Measurements from ENCODE around the gene WDR27.
"Not testable (repeated sequence)": the region's sequence is repeated elsewhere in the genome, so short reads cannot be mapped to it uniquely, and the experiment has no call there.

The WDR27 gene

GRCh38 chr6:169445227-169445626, 256.6 kb downstream of the WDR27 start:
- Histone ChIP-seq H3K27ac (ENCODE audit: low read length, poor library complexity, severe bottlenecking) (no peak overlapping the region), H2BK12ac (ENCODE audit: low read length in 2 of 2) (no peak overlapping the region), H4K91ac (ENCODE audit: low read length) (no peak overlapping the region), H3K27me3 (ENCODE audit: control insufficient read depth in 1 of 2, insufficient read depth in 1 of 2, low read length in 2 of 2) (no peaks in the 10 kb centered on the region), H2BK5ac (ENCODE audit: low read depth, low read length, poor library complexity, severe bottlenecking) (no peak overlapping the region), H3K4me3 (ENCODE audit: insufficient read depth in 1 of 2, low read depth in 1 of 2, low read length in 2 of 2) (no peak overlapping the region), H3K14ac (ENCODE audit: low read length in 2 of 2) (no peak overlapping the region), H3K36me3 (ENCODE audit: control insufficient read depth in 1 of 2, insufficient read depth in 2 of 2, low read depth in 1 of 2, low read length in 2 of 2) (no peaks in the 10 kb centered on the region), H2BK120ac (ENCODE audit: low read depth, low read length) (no peak overlapping the region), H2BK15ac (ENCODE audit: low read depth, poor library complexity, severe bottlenecking) (no peak overlapping the region), H2AK5ac (ENCODE audit: low read length, severe bottlenecking) (no peak overlapping the region), H3K9ac (ENCODE audit: low read length) (no peak overlapping the region), H3K79me1 (replicated peaks; ENCODE audit: low read length, poor library complexity, severe bottlenecking) (no peaks in the 10 kb centered on the region), H3K23ac (ENCODE audit: low read length in 2 of 2) (no peak overlapping the region), H3K18ac (ENCODE audit: low read depth in 1 of 2, low read length in 2 of 2) (no peak overlapping the region), H3K4me1 (ENCODE audit: control insufficient read depth, insufficient read depth, low read depth, low read length) (peaks cover 13% of the 10 kb centered on the region), H3K9me3 (ENCODE audit: control insufficient read depth, low read length) (no peaks in the 10 kb centered on the region), H2AFZ (ENCODE audit: low read depth, low read length) (no peak overlapping the region), H3K4me2 (ENCODE audit: low read length, poor library complexity, severe bottlenecking) (no peak overlapping the region), H3K4ac (ENCODE audit: low read depth in 1 of 2, low read length in 2 of 2) (no peak overlapping the region), H4K8ac (ENCODE audit: low read length) (no peak overlapping the region)
- DNase-seq = no peak
- WGBS = 90% methylated on average over 7 of the region's 7 CpGs

- no peak overlapping the region for H3K23ac ChIP-seq (ENCODE audit: low read length in 2 of 2)
- H3K9ac ChIP-seq (ENCODE audit: low read length) = no peak overlapping the region
- no peak overlapping the region for H2BK15ac ChIP-seq (ENCODE audit: low read depth, poor library complexity, severe bottlenecking)
- no peak overlapping the region for H4K91ac ChIP-seq (ENCODE audit: low read length)
- H3K27me3 ChIP-seq (ENCODE audit: control insufficient read depth in 1 of 2, insufficient read depth in 1 of 2, low read length in 2 of 2) = no peaks in the 10 kb centered on the region
- H2BK5ac ChIP-seq (ENCODE audit: low read depth, low read length, poor library complexity, severe bottlenecking) = no peak overlapping the region
- no peaks in the 10 kb centered on the region for H3K79me1 ChIP-seq (replicated peaks; ENCODE audit: low read length, poor library complexity, severe bottlenecking)
- no peak overlapping the region for H4K8ac ChIP-seq (ENCODE audit: low read length)
- H3K4ac ChIP-seq (ENCODE audit: low read depth in 1 of 2, low read length in 2 of 2) = no peak overlapping the region
- no peak for DNase-seq
- H2BK120ac ChIP-seq (ENCODE audit: low read depth, low read length) = no peak overlapping the region
- H3K4me3 ChIP-seq (ENCODE audit: insufficient read depth in 1 of 2, low read depth in 1 of 2, low read length in 2 of 2) = no peak overlapping the region
- H3K4me2 ChIP-seq (ENCODE audit: low read length, poor library complexity, severe bottlenecking) = no peak overlapping the region
- WGBS = 74% methylated on average over 5 of the region's 5 CpGs
- H2BK12ac ChIP-seq (ENCODE audit: low read length in 2 of 2) = no peak overlapping the region
- H3K14ac ChIP-seq (ENCODE audit: low read length in 2 of 2) = no peak overlapping the region
- no peak overlapping the region for H3K18ac ChIP-seq (ENCODE audit: low read depth in 1 of 2, low read length in 2 of 2)
- no peak overlapping the region for H3K27ac ChIP-seq (ENCODE audit: low read length, poor library complexity, severe bottlenecking)
- no peaks in the 10 kb centered on the region for H3K36me3 ChIP-seq (ENCODE audit: control insufficient read depth in 1 of 2, insufficient read depth in 2 of 2, low read depth in 1 of 2, low read length in 2 of 2)
- H2AK5ac ChIP-seq (ENCODE audit: low read length, severe bottlenecking) = no peak overlapping the region
- no peak overlapping the region for H2AFZ ChIP-seq (ENCODE audit: low read depth, low read length)
- H3K9me3 ChIP-seq (ENCODE audit: control insufficient read depth, low read length) = no peaks in the 10 kb centered on the region
- peaks cover 2% of the 10 kb centered on the region for H3K4me1 ChIP-seq (ENCODE audit: control insufficient read depth, insufficient read depth, low read depth, low read length)
These were observed 260.5 kb downstream of the WDR27 start for GRCh38 chr6:169441292-169441691.

- Histone ChIP-seq H3K18ac (ENCODE audit: low read depth in 1 of 2, low read length in 2 of 2) (no peak overlapping the region), H3K4me3 (ENCODE audit: insufficient read depth in 1 of 2, low read depth in 1 of 2, low read length in 2 of 2) (no peak overlapping the region), H3K27me3 (ENCODE audit: control insufficient read depth in 1 of 2, insufficient read depth in 1 of 2, low read length in 2 of 2) (no peaks in the 10 kb centered on the region), H3K14ac (ENCODE audit: low read length in 2 of 2) (no peak overlapping the region), H3K4me1 (ENCODE audit: control insufficient read depth, insufficient read depth, low read depth, low read length) (peaks cover 2% of the 10 kb centered on the region), H3K79me1 (replicated peaks; ENCODE audit: low read length, poor library complexity, severe bottlenecking) (no peaks in the 10 kb centered on the region), H2BK120ac (ENCODE audit: low read depth, low read length) (no peak overlapping the region), H2AK5ac (ENCODE audit: low read length, severe bottlenecking) (no peak overlapping the region), H2AFZ (ENCODE audit: low read depth, low read length) (no peak overlapping the region), H3K36me3 (ENCODE audit: control insufficient read depth in 1 of 2, insufficient read depth in 2 of 2, low read depth in 1 of 2, low read length in 2 of 2) (no peaks in the 10 kb centered on the region), H3K9ac (ENCODE audit: low read length) (no peak overlapping the region), H3K27ac (ENCODE audit: low read length, poor library complexity, severe bottlenecking) (no peak overlapping the region), H2BK12ac (ENCODE audit: low read length in 2 of 2) (no peak overlapping the region), H3K9me3 (ENCODE audit: control insufficient read depth, low read length) (no peaks in the 10 kb centered on the region), H4K8ac (ENCODE audit: low read length) (no peak overlapping the region), H3K4ac (ENCODE audit: low read depth in 1 of 2, low read length in 2 of 2) (no peak overlapping the region), H3K4me2 (ENCODE audit: low read length, poor library complexity, severe bottlenecking) (no peak overlapping the region), H2BK5ac (ENCODE audit: low read depth, low read length, poor library complexity, severe bottlenecking) (no peak overlapping the region), H3K23ac (ENCODE audit: low read length in 2 of 2) (no peak overlapping the region), H4K91ac (ENCODE audit: low read length) (no peak overlapping the region), H2BK15ac (ENCODE audit: low read depth, poor library complexity, severe bottlenecking) (no peak overlapping the region)
- DNase-seq = no peak
- WGBS = no CpG with 5 or more reads among the region's 1 CpG
These were observed 262.1 kb downstream of the WDR27 start for GRCh38 chr6:169439710-169440109.

GRCh38 chr6:169434554-169434953, 267.3 kb downstream of the WDR27 start:
- H3K4me2 ChIP-seq (ENCODE audit: low read length, poor library complexity, severe bottlenecking); H2AFZ ChIP-seq (ENCODE audit: low read depth, low read length); H2BK120ac ChIP-seq (ENCODE audit: low read depth, low read length); H3K18ac ChIP-seq (ENCODE audit: low read depth in 1 of 2, low read length in 2 of 2); H3K79me1 ChIP-seq (replicated peaks; ENCODE audit: low read length, poor library complexity, severe bottlenecking); H3K36me3 ChIP-seq (ENCODE audit: control insufficient read depth in 1 of 2, insufficient read depth in 2 of 2, low read depth in 1 of 2, low read length in 2 of 2); DNase-seq; H2BK15ac ChIP-seq (ENCODE audit: low read depth, poor library complexity, severe bottlenecking); H3K9ac ChIP-seq (ENCODE audit: low read length); H3K14ac ChIP-seq (ENCODE audit: low read length in 2 of 2); H2BK5ac ChIP-seq (ENCODE audit: low read depth, low read length, poor library complexity, severe bottlenecking); H2BK12ac ChIP-seq (ENCODE audit: low read length in 2 of 2); H3K27ac ChIP-seq (ENCODE audit: low read length, poor library complexity, severe bottlenecking); H3K4me1 ChIP-seq (ENCODE audit: control insufficient read depth, insufficient read depth, low read depth, low read length); H4K8ac ChIP-seq (ENCODE audit: low read length); H3K4ac ChIP-seq (ENCODE audit: low read depth in 1 of 2, low read length in 2 of 2); H2AK5ac ChIP-seq (ENCODE audit: low read length, severe bottlenecking); H4K91ac ChIP-seq (ENCODE audit: low read length); H3K23ac ChIP-seq (ENCODE audit: low read length in 2 of 2); H3K27me3 ChIP-seq (ENCODE audit: control insufficient read depth in 1 of 2, insufficient read depth in 1 of 2, low read length in 2 of 2); H3K4me3 ChIP-seq (ENCODE audit: insufficient read depth in 1 of 2, low read depth in 1 of 2, low read length in 2 of 2): not testable (repeated sequence)
- H3K9me3 ChIP-seq (ENCODE audit: control insufficient read depth, low read length) = peaks cover 20% of the 10 kb centered on the region
